HepG2 (cell line): ENCODE data around the gene ORC3. TPM values are rescaled to one million over a fixed set of nuclear protein-coding genes. Genes with fewer than 3 reads are reported as not detected.

Experiments
- BORCS8-MEF2B ChIP-seq: sonication (generic); formaldehyde crosslinking; IDR thresholded peaks from 2 replicates; pipeline ENCODE4 v1.8.0; 2022; ENCODE audit warnings: mild to moderate bottlenecking, missing genetic modification reagents
- EEA1 ChIP-seq: sonication (generic); formaldehyde crosslinking; IDR thresholded peaks from 2 replicates; pipeline ENCODE4 v1.5.1; 2020; ENCODE audit warnings: mild to moderate bottlenecking, missing genetic modification reagents, borderline replicate concordance
- FOXP1 ChIP-seq, 2 experiments: fragments of 450-650 bp in 1 of 2; IDR thresholded peaks; 2 replicates each; pipeline ENCODE4 v1.6.1; 2017 to 2018; ENCODE audit warnings: antibody characterized with exemption in 1 of 2
- HNRNPL ChIP-seq: fragments of 200-400 bp; formaldehyde crosslinking; IDR thresholded peaks from 2 replicates; pipeline ENCODE4 v1.6.1; 2017; ENCODE audit warnings: mild to moderate bottlenecking, low read depth, low read length
- HOXA5 ChIP-seq: sonication (generic); formaldehyde crosslinking; IDR thresholded peaks from 2 replicates; pipeline ENCODE4 v1.4.0; 2020; ENCODE audit warnings: missing genetic modification reagents
- KDM4B ChIP-seq: sonication (generic); formaldehyde crosslinking; IDR thresholded peaks from 2 replicates; pipeline ENCODE4 v1.4.0; 2020; ENCODE audit warnings: missing genetic modification reagents
- MAZ ChIP-seq, 2 experiments: sonication (generic) in 1 of 2; formaldehyde crosslinking in 1 of 2; IDR thresholded peaks; 2 replicates each; pipeline versions ENCODE4 v1.5.0 to v1.6.1; 2012 to 2020; ENCODE audit warnings: low read depth in 2 of 2, mild to moderate bottlenecking in 2 of 2, borderline replicate concordance in 1 of 2, improper control_type of control experiment in 1 of 2, low read length in 1 of 2, missing genetic modification reagents in 1 of 2, moderate library complexity in 1 of 2
- MLXIP ChIP-seq: sonication (generic); formaldehyde crosslinking; IDR thresholded peaks from 2 replicates; pipeline ENCODE4 v1.9.0; 2021; ENCODE audit warnings: missing genetic modification reagents, borderline replicate concordance
- NR0B2 ChIP-seq: sonication (generic); formaldehyde crosslinking; IDR thresholded peaks from 2 replicates; pipeline ENCODE4 v1.4.0; 2020; ENCODE audit warnings: mild to moderate bottlenecking, missing genetic modification reagents
- RBM22 ChIP-seq: fragments of 200-400 bp; formaldehyde crosslinking; optimal IDR thresholded peaks from 2 replicates; pipeline ENCODE3; 2017; ENCODE audit warnings: mild to moderate bottlenecking, low read length, moderate library complexity
- SMAD3 ChIP-seq: sonication (generic); formaldehyde crosslinking; IDR thresholded peaks from 2 replicates; pipeline ENCODE4 v1.4.0; 2020; ENCODE audit warnings: missing genetic modification reagents
- SP2 ChIP-seq: sonication (generic); formaldehyde crosslinking; IDR thresholded peaks from 2 replicates; pipeline ENCODE4 v1.5.1; 2020; ENCODE audit warnings: mild to moderate bottlenecking, missing genetic modification reagents
- SP5 ChIP-seq: IDR thresholded peaks from 2 replicates; pipeline ENCODE4 v1.6.1; 2016; ENCODE audit warnings: low read depth, borderline replicate concordance
- TGIF2 ChIP-seq: IDR thresholded peaks from 2 replicates; pipeline ENCODE4 v1.6.1; 2016; ENCODE audit warnings: control low read depth, missing compliant biosample characterization
- TOE1 ChIP-seq: sonication (generic); formaldehyde crosslinking; IDR thresholded peaks from 2 replicates; pipeline ENCODE4 v1.4.0; 2020; ENCODE audit warnings: mild to moderate bottlenecking, missing genetic modification reagents
- ZFY ChIP-seq: sonication (generic); formaldehyde crosslinking; IDR thresholded peaks from 2 replicates; pipeline ENCODE4 v1.4.0; 2020; ENCODE audit warnings: missing genetic modification reagents
- ZNF451 ChIP-seq: sonication (generic); formaldehyde crosslinking; IDR thresholded peaks from 2 replicates; pipeline ENCODE4 v1.5.0; 2020; ENCODE audit warnings: mild to moderate bottlenecking, missing genetic modification reagents
- ZNF576 ChIP-seq: sonication (generic); formaldehyde crosslinking; IDR thresholded peaks from 2 replicates; pipeline ENCODE4 v1.4.0; 2020; ENCODE audit warnings: mild to moderate bottlenecking, missing genetic modification reagents
- ZNF589 ChIP-seq: sonication (generic); formaldehyde crosslinking; conservative IDR thresholded peaks from 2 replicates; pipeline ENCODE4 v1.8.0; 2022; ENCODE audit warnings: mild to moderate bottlenecking, moderate library complexity, missing genetic modification reagents
- ZNF607 ChIP-seq: sonication (generic); formaldehyde crosslinking; IDR thresholded peaks from 2 replicates; pipeline ENCODE4 v1.5.1; 2020; ENCODE audit warnings: missing genetic modification reagents, mild to moderate bottlenecking, borderline replicate concordance
- ZNF775 ChIP-seq: sonication (generic); formaldehyde crosslinking; IDR thresholded peaks from 2 replicates; pipeline ENCODE4 v1.4.0; 2020; ENCODE audit warnings: missing genetic modification reagents, mild to moderate bottlenecking, moderate library complexity, borderline replicate concordance
- ZNF841 ChIP-seq: sonication (generic); formaldehyde crosslinking; IDR thresholded peaks from 2 replicates; pipeline ENCODE4 v1.8.1; 2023; ENCODE audit warnings: missing genetic modification reagents, borderline replicate concordance
- ZSCAN30 ChIP-seq: sonication (generic); formaldehyde crosslinking; IDR thresholded peaks from 2 replicates; pipeline ENCODE4 v1.5.0; 2020; ENCODE audit warnings: mild to moderate bottlenecking, missing genetic modification reagents
- polyA plus RNA-seq, 8 experiments: library from polyadenylated mRNA; depleted of rRNA in 3 of 8; stranded (reverse) in 7 of 8; unstranded in 1 of 8; fragments of >200 nt; fragmentation: Illumina TruSeq in 4 of 8; extraction: Trizol in 4 of 8; gene quantifications; 2 replicates each; pipeline versions ENCODE4 v1.2.1 to v1.2.3, GENCODE V29; 2011 to 2016; ENCODE audit warnings: low read depth in 4 of 8, missing spikeins in 1 of 8, mixed read lengths in 1 of 8; ENCODE audit not compliant: insufficient read depth in 1 of 8
- total RNA-seq, 5 experiments: library from RNA; depleted of rRNA; stranded (reverse); fragments of >200 nt; fragmentation: Illumina TruSeq; extraction: Trizol; gene quantifications; 2 replicates each; pipeline ENCODE4 v1.2.3, GENCODE V29; 2016; ENCODE audit warnings: low read depth in 1 of 5

ORC3 gene
- total and polyA plus RNA-seq, 2 of the 13 experiments (the other 11 are each of a cell fraction or from before 2014, with no cell fraction given) = 21.8 to 43.5 TPM

GRCh38 chr6:87589693-87590416, at the start of gene ORC3, which contains the start of gene RARS2 (continued):
- peak; percentile 96 for TF ChIP-seq MAZ (IDR thresholded peaks at IDR 0.05; ENCODE audit: borderline replicate concordance, low read depth, low read length)
- TF ChIP-seq MAZ (CRISPR knock-in tag; IDR thresholded peaks at IDR 0.05; ENCODE audit: low read depth) = peak; percentile 97
- TF ChIP-seq ZNF607 (CRISPR knock-in tag) = no peak; the same call in 1 of the 2 replicates
- no peak for TF ChIP-seq ZNF576 (CRISPR knock-in tag)
- TF ChIP-seq ZFY (CRISPR knock-in tag) = peak; percentile 73
- TF ChIP-seq BORCS8-MEF2B (CRISPR knock-in tag) = no peak
- TF ChIP-seq ZNF451 = no peak
- TF ChIP-seq RBM22 = no peak
- peak; percentile 53 for TF ChIP-seq SP5 (CRISPR knock-in tag)
- TF ChIP-seq ZNF589 = no peak
- peak; percentile 84 for TF ChIP-seq HOXA5 (CRISPR knock-in tag)
- no peak for TF ChIP-seq ZSCAN30 (CRISPR knock-in tag)
- 0 out of 2 replicates have a peak, but pooled peaks have one; percentile 44 for TF ChIP-seq HNRNPL
- 0 out of 2 replicates have a peak, but pooled peaks have one; percentile 49 for TF ChIP-seq EEA1 (CRISPR knock-in tag)
- peak; percentile 98 for TF ChIP-seq TGIF2 (CRISPR knock-in tag)
- TF ChIP-seq NR0B2 (CRISPR knock-in tag) = peak; percentile 49; the same call in 1 of the 2 replicates
- TF ChIP-seq MLXIP (CRISPR knock-in tag) = no peak
- peak; percentile 65; the same call in 1 of the 2 replicates for TF ChIP-seq SMAD3 (CRISPR knock-in tag)
- no peak for TF ChIP-seq ZNF841 (CRISPR knock-in tag)
- peak; percentile 97 for TF ChIP-seq SP2 (CRISPR knock-in tag)
- TF ChIP-seq ZNF775 (CRISPR knock-in tag) = no peak; the same call in 1 of the 2 replicates
- TF ChIP-seq TOE1 = peak; percentile 52; the same call in 1 of the 2 replicates
- no peak for TF ChIP-seq FOXP1 (IDR thresholded peaks at IDR 0.05)
- TF ChIP-seq FOXP1 (CRISPR knock-in tag; IDR thresholded peaks at IDR 0.05) = no peak
- no peak for TF ChIP-seq KDM4B (CRISPR knock-in tag)
